Peyer's patch (tissue), 4 donors: ENCODE results near the gene C1QL1. TPM values are rescaled to one million over a fixed set of nuclear protein-coding genes. Genes with fewer than 3 reads are reported as not detected.

Experiments
- DNase-seq, 3 donors: peaks; one replicate each; pipeline ENCODE4 v3.0.0-alpha.2; 2017 to 2019
- H3K27ac ChIP-seq, 4 donors: fragments of 200-600 bp; sonication (generic); one replicate each; pipeline ENCODE4 v1.5.1; 2016 to 2019
- H3K27me3 ChIP-seq, 2 donors: fragments of 200-600 bp; sonication (generic); one replicate each; pipeline ENCODE4 v1.5.1; 2019
- H3K36me3 ChIP-seq, 3 donors: fragments of 200-600 bp; sonication (generic); one replicate each; pipeline ENCODE4 v1.5.1; 2016 to 2019
- H3K4me1 ChIP-seq, 4 donors: fragments of 200-600 bp; sonication (generic); one replicate each; pipeline ENCODE4 v1.5.1; 2016 to 2019
- H3K4me3 ChIP-seq, 4 donors: fragments of 200-600 bp; sonication (generic); 1 replicate in 3 of 4; 2 replicates in 1 of 4; pipeline ENCODE4 v1.5.1; 2016 to 2019; ENCODE audit warnings: mild to moderate bottlenecking in 1 of 4
- H3K9me3 ChIP-seq, 4 donors: fragments of 200-600 bp; sonication (generic); one replicate each; pipeline ENCODE4 v1.5.1; 2016 to 2019; ENCODE audit warnings: mild to moderate bottlenecking in 1 of 4
- POLR2A ChIP-seq, 2 donors: fragments of 450-650 bp; IDR thresholded peaks; one replicate each; pipeline ENCODE4 v1.5.1; 2017; ENCODE audit warnings: antibody characterized with exemption in 2 of 2, mild to moderate bottlenecking in 2 of 2, moderate library complexity in 2 of 2
- total RNA-seq, 4 donors: library from RNA; depleted of rRNA; stranded (reverse); fragments of >200 nt; gene quantifications; one replicate each; pipeline ENCODE4 v1.1.0, GENCODE V29; 2016
- TF ChIP-seq, protein P1 (sequence below), 6 experiments: fragments of 450-650 bp in 4 of 6; fragments of 200-600 bp in 2 of 6; sonication (generic) in 1 of 6; IDR thresholded peaks; one replicate each; pipeline ENCODE4 v1.5.1; 2017 to 2019; ENCODE audit warnings: antibody characterized with exemption in 6 of 6, mild to moderate bottlenecking in 3 of 6, moderate library complexity in 1 of 6

C1QL1 gene
- total RNA-seq, 4 donors from 2014 or later, result 0.67 to 3.3 TPM; not detected in 2

GRCh38 chr17:44916781-44917241, 51.3 kb downstream of the C1QL1 start:
- H3K4me1 ChIP-seq, result peaks cover 0 to under 1% (median 0%) of the 10 kb centered on the region in 4 donors
- H3K4me3 ChIP-seq, result no peak overlapping the region
- TF ChIP-seq, protein P1, sequence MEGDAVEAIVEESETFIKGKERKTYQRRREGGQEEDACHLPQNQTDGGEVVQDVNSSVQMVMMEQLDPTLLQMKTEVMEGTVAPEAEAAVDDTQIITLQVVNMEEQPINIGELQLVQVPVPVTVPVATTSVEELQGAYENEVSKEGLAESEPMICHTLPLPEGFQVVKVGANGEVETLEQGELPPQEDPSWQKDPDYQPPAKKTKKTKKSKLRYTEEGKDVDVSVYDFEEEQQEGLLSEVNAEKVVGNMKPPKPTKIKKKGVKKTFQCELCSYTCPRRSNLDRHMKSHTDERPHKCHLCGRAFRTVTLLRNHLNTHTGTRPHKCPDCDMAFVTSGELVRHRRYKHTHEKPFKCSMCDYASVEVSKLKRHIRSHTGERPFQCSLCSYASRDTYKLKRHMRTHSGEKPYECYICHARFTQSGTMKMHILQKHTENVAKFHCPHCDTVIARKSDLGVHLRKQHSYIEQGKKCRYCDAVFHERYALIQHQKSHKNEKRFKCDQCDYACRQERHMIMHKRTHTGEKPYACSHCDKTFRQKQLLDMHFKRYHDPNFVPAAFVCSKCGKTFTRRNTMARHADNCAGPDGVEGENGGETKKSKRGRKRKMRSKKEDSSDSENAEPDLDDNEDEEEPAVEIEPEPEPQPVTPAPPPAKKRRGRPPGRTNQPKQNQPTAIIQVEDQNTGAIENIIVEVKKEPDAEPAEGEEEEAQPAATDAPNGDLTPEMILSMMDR (IDR thresholded peaks at IDR 0.05), result no peak
- no peak for TF ChIP-seq POLR2A (IDR thresholded peaks at IDR 0.05)
- H3K9me3 ChIP-seq, result no peaks in the 10 kb centered on the region
- peak overlapping the region in 1 of 4 donors; percentile 5 for H3K27ac ChIP-seq
- H3K27me3 ChIP-seq, result no peaks in the 10 kb centered on the region
- no peaks in the 10 kb centered on the region for H3K36me3 ChIP-seq
- DNase-seq, result peak in 1 of 3 donors; percentile 47

- Histone ChIP-seq H3K27ac (peak overlapping the region in 1 of 4 donors; percentile 5), H3K27me3 (no peaks in the 10 kb centered on the region), H3K4me1 (peaks cover 0 to 7% (median 2%) of the 10 kb centered on the region in 4 donors), H3K9me3 (no peaks in the 10 kb centered on the region), H3K4me3 (no peak overlapping the region), H3K36me3 (no peaks in the 10 kb centered on the region)
- peak in 2 of 3 donors; percentile 18 to 21 for DNase-seq
- no peak for TF ChIP-seq POLR2A (IDR thresholded peaks at IDR 0.05)
- TF ChIP-seq, protein P1 (IDR thresholded peaks at IDR 0.05), result no peak
These were observed 52.0 kb downstream of the C1QL1 start for GRCh38 chr17:44915862-44916780.

GRCh38 chr17:44915321-44915726, 52.8 kb downstream of the C1QL1 start, which contains the start of gene GFAP:
Gene GFAP, minus strand, starts transcription at chr17:44915500. Its CDS starts 14 bp downstream, at chr17:44915486.
- Histone ChIP-seq H3K4me3 (no peak within 1 kb of the TSS), H3K36me3 (no peaks in the 10 kb centered on the region), H3K27me3 (no peaks in the 10 kb centered on the region), H3K27ac (peak within 1 kb of the TSS in 1 of 4 donors; percentile 5), H3K9me3 (no peaks in the 10 kb centered on the region), H3K4me1 (peaks cover 0 to 7% (median 2%) of the 10 kb centered on the region in 4 donors)
- TF ChIP-seq, protein P1 (IDR thresholded peaks at IDR 0.05), result no peak
- TF ChIP-seq POLR2A (IDR thresholded peaks at IDR 0.05), result no peak
- no peak for DNase-seq

DNA sequence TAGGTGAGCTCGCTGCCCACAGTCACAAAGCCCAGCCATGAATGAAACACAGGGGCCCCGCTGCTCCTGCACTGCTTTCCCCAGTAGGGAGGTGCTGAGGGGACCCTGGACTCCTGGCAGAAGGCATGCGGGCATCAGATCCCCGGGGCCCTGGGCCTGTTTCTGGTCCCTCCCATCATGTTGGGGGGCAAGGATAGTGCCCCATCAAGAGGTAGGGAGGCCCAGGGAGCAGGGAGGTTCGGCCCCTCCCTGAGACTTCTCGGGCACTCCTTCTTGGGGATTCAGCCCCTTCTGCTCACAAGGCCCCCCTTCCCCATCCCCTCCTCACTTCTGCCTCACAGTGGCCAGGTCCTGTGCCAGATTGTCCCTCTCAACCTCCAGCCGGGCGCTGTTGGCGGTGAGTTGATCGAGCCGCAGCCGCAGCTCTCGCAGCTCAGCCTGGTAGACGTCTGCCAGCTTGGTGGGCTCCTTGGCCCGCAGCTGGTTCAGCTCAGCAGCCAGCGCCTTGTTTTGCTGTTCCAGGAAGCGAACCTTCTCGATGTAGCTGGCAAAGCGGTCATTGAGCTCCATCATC, 53.3 kb downstream of the C1QL1 start:
- Histone ChIP-seq H3K4me1 (peaks cover 0 to 7% (median 2%) of the 10 kb centered on the region in 4 donors), H3K9me3 (no peaks in the 10 kb centered on the region), H3K27me3 (no peaks in the 10 kb centered on the region), H3K27ac (no peak overlapping the region), H3K4me3 (no peak overlapping the region), H3K36me3 (no peaks in the 10 kb centered on the region)
- no peak for DNase-seq
- TF ChIP-seq, protein P1 (IDR thresholded peaks at IDR 0.05), result no peak
- no peak for TF ChIP-seq POLR2A (IDR thresholded peaks at IDR 0.05)

- Histone ChIP-seq H3K36me3 (no peaks in the 10 kb centered on the region), H3K4me1 (peaks cover 0 to 7% (median 2%) of the 10 kb centered on the region in 4 donors), H3K27ac (no peak overlapping the region), H3K4me3 (no peak overlapping the region), H3K9me3 (no peaks in the 10 kb centered on the region), H3K27me3 (no peaks in the 10 kb centered on the region)
- no peak for DNase-seq
- TF ChIP-seq, protein P1 (IDR thresholded peaks at IDR 0.05), result no peak
- TF ChIP-seq POLR2A (IDR thresholded peaks at IDR 0.05), result no peak
These were observed 54.0 kb downstream of the C1QL1 start for GRCh38 chr17:44914148-44914547.
